GM21515 (cell line): ENCODE measurements around the gene FAM174A.
A peak's percentile ranks its signal among the peaks of the same experiment; 100 is the strongest.

Experiments
- ATAC-seq: cut with Tn5 transposase; IDR thresholded peaks from one replicate; pipeline ENCODE4 v1.9.1; 2021; ENCODE audit not compliant: unreplicated experiment

Gene FAM174A

DNA sequence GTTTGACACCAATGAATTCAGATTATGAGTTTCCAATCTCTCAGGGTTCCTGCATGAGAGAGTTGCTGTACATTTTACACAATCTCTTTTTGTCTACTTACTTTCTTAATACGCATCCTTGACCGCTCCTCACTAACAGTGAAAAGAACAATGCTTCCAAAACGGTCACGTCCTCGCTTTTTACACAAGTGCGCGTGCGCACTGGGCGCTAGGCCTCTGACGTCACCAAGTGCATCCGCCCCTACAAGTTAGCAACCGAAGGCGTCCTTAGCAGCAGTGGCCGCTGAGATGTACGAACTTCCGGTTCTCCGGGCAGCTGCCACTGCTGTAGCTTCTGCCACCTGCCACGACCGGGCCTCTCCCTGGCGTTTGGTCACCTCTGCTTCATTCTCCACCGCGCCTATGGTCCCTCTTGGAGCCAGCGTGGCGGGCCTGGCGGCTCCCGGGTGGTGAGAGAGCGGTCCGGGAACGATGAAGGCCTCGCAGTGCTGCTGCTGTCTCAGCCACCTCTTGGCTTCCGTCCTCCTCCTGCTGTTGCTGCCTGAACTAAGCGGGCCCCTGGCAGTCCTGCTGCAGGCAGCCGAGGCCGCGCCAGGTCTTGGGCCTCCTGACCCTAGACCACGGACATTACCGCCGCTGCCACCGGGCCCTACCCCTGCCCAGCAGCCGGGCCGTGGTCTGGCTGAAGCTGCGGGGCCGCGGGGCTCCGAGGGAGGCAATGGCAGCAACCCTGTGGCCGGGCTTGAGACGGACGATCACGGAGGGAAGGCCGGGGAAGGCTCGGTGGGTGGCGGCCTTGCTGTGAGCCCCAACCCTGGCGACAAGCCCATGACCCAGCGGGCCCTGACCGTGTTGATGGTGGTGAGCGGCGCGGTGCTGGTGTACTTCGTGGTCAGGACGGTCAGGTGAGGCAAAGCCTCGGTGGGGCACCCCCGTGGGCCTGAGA is at the start of gene FAM174A:
TSS of gene FAM174A (plus strand) at position 315 of the 946 bp plus-strand sequence. CDS start at position 472, 157 bp downstream.
- ATAC-seq: peak; percentile 98

DNA sequence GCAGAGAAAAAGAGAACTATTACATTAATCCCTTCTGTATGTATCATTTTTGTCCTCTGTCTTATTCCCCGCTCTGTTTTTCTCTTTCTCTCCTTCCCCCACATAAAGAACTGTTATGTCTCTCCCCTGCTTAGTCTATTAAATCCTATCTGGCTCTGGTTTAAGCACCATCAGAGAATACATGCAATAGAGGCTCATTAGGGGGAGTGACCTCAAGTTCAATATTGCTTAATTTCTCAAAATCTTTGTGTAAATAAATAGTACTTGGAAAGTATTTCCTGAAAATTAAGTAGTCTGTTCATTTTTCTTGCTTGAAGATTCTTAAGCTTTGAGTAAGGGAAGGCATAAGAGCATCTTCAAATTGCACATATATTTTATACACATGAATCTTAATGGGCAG is 41.2 kb upstream of the FAM174A start:
- ATAC-seq: no peak

DNA sequence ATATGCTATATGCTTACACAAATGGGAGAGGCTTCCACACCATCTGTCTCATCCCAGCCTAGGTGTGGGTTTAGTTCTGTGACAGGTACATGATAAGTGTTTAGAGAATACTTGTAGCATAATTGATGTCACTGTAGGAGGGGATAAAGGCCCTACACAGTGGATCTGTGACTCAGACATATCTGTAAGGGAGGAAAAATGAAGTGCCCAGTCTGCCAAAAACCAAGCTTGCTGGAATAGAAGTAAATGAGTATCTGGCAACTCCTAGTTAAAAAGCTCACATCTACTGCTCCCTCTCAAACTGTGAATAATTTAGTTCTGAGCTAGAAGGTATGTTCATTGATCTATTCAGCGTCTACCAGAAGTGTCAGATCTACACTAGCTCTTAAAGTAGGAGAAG is 38.9 kb upstream of the FAM174A start:
- ATAC-seq: no peak

DNA sequence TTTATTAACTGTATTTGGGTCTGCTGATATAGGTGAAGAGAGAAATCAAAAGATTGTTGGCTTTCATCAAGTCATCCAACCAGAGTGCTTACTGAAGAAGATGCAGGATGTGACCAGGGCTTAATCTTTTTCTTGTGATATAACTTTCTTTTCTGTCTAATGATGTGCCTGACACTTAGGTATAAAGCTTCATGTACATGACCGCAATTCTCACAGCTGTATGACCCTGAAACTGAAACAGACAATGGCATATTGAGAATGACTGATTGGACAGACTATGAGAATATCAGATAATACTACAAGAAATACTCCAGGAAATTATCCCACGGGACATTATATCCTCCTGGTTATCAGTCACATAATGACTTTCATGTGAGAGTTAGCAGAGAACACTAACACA is 32.5 kb upstream of the FAM174A start:
- ATAC-seq: no peak

DNA sequence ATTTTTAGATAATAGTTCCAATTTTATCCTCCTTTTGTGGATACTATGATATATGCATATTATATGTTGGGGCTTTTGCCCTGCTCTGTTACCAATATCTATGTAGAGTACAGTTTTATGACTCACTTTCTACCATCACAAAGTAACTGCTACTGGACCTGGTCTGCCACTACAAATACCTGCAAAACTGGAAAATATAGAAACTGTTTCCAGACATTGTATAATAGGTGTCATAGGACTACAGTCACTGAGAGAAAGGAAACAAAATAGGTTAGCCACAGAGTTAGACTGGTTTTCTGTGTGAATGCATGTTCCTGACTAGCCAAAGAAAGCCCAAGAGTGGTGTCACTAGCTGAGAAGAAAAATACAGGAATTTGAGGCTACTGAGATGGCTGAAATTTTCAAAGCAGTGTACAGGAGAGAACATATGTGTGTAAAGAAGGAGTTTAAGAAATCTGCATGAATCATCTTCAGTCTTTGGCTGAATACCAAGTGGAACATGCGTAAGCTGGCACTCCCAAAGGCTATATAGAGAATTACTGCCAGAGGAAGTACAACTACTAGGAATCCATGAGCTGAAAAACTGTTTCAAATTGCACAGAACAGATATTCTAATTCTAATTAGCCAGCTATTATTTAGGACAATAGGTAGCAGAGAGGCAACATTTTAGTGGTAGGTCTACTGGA is 29.0 kb upstream of the FAM174A start:
- ATAC-seq: no peak

DNA sequence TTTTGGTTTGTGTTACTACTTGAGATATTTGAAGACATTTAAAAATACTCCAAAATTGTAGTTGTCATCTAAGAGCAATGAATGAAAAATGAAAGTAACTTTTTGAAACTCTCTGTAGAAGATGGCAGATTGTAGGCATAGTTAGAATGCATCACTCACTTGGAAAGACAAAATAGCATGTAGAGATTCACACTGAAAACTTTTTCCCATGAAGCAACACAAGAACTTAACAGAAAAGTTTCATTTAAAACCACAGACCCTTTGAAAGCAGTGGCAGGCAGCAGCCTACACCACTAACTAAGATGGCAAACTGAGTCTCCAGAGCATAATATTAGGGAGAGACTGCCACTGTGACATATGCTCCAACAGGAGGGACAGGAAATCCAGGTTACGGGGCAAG is 18.9 kb upstream of the FAM174A start:
- peak; percentile 55 for ATAC-seq

DNA sequence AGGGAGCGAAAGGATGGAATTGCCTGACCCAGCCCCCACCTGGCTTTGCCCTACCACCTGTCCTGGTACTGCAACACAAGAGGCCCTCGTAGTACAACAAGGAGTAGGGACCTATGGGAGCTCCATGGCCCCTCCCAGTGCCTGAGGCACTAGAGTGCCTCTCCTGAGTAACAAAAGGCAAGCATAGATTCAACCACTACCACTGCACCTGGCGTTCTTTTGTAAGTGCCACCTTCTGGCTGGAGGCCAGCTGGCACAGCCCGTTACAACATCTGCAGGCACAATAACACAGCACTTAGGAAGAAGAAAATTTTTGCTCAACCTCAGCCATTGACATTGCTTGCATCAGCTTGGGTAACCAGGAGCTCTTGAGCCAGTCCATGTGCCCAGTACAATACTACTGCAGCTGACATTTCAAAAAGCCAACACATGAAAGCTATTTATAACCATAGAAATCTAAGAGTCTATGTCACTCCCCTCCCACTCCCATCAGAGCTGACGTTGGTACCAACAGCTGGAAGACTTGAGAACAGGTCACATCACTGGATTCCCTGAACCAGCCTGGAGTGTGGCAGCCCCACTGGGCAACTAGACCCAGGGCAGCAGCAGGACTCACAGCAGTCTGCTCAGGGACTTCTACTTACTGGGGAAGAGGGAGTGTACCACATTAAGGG is 17.7 kb upstream of the FAM174A start:
- no peak for ATAC-seq

DNA sequence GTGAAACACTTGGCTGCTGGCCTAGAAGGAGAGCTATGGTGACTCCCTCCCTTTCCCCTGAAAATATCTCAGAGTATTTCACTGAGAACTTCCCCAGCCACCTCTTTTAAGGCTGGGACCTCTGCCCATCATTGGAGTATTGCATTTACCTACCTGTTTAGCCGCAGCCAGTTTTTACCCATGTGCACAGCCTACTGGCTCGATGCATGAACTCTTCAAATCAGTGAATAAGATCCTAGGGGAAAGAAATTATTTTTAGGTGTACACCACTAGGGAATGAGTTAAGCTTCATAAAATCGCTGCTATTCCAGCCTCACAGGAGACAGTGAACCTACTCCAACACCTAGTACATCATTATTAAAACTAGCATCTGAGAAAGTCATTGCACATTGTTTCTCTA is 16.8 kb upstream of the FAM174A start:
- no peak for ATAC-seq

DNA sequence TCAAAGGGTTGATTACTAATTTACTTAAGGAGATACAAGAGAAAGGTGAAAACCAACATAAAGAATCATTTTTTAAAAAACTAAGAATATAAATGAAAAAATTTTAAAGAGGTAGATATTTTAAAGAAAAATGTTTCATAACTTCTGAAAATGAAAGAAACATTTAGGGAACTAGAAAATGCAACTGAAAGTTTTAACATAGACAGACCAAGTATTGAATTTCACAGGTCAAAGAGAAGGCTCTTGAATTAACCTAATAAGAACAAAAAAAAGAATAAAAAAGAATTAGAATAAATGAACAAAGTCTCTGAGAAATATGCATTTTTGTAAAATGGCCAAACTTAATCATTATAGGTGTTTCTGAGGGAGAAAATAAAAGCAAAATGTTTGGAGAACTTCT is 16.1 kb upstream of the FAM174A start:
- ATAC-seq: peak; percentile 69

DNA sequence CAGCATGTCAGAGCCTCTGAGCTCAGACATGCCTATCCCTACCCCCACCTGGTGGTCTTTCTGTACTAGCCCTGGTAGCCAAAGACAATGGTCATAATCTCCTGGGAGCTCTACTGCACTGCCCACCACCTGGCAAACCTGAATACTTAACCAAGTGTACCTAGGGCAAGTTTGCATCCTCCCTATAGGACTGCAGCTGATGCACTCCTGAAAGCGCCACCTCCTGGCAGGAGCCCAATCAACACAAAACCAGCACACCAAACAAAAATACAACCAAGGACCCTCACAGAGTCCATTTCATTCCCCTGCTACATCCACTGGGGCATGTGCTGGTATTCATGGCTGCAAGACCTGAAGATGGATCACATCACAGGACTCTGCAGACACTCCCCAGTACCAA is 14.8 kb upstream of the FAM174A start:
- no peak for ATAC-seq

DNA sequence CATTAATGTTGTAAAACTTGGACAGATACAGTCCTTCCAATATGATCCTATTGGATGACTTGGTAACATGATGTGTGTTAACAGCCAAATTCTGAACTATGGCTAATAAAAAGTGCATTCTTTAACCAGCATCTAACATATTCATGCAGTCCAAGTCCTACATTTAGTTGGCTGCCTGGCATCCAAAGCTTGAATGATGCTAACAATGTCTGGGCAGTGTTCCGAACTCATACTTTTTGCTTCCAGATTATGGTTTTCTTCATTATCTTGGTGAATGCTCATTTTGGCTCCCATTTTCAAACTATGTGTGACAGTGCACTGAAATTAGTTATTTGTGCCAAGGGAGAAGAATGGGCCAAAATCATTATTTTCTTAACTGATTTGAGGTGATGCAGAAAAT is 2.8 kb downstream of the FAM174A start:
- no peak for ATAC-seq

DNA sequence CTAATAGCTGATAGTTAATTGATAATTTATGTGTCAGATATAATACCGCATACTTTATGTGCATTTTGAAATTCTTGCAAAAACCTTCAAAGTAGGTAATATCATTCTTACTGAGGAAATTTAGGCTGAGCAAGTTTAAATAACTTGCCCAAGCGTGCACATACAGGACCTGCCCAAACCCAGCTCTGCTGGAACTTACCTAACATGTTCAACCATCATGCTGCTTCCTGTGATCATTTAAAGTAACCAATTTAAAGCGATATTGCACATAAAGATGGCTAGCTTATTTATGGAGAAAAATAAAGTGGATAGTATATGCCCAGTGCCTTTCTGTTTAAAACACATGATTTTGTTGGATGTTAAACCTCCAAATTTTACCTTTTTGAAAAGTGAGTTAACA is 4.3 kb downstream of the FAM174A start:
- ATAC-seq: no peak

DNA sequence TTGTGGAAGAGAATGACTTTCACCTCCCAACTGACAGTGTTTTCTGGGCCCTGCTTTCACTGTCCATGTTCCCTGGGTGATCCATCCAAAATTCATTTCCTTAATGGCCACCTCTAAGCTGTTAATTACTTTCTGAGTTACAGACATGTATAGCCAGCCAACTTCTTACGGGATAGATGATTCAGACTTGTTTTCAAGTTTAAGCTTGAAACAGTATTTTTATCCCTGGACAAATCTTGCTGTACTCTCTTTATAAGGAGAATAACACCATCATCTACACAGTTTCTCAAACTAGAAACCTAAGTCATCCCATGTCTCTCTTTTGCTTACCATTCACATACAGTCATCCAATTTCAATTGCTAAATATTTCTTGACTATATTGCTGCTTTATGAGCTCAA is 6.9 kb downstream of the FAM174A start:
- ATAC-seq: no peak

DNA sequence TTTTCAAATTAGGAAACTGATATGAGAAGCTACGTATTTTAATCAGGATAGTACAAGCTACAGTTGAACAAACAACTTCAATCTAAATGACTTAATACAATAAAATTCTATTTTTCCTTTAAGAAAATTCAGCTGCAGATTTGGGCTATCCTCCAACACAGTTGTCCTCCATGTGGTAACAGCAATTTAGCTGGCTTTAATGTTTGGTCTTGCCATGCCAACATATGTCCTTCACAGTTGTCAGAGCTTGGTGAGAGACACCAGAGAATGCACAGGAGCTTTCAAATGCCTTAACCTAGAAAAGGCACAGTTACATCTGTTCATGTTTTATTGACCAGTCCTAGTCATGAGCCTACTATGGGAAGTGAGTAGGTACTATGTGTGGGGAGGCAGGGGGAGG is 10.8 kb downstream of the FAM174A start:
- ATAC-seq: no peak

DNA sequence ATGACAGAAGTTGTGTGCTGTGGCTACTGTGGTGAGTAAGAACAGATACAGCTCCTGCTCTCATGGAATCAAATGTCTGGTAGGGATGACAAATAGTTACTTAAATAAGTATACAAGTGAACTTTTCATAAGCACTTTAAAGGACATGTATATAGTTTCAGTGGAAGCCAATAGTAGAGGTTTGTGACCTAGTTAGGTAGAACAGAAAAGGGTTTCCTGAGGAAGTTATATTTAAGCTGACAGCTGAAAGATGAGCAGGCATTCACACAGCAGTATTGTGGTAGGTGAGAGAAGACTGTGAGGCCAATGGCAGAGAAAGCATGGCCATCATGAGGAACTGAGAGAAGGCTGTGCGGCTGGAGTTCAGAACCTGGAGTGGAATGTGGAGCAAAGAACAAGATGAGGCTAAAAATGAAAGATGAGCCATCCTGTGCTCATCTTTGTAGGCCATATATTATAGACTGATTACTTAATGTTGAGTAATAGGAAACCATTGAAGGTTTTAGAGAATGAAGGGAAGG is 15.4 kb downstream of the FAM174A start:
- peak; percentile 91 for ATAC-seq

DNA sequence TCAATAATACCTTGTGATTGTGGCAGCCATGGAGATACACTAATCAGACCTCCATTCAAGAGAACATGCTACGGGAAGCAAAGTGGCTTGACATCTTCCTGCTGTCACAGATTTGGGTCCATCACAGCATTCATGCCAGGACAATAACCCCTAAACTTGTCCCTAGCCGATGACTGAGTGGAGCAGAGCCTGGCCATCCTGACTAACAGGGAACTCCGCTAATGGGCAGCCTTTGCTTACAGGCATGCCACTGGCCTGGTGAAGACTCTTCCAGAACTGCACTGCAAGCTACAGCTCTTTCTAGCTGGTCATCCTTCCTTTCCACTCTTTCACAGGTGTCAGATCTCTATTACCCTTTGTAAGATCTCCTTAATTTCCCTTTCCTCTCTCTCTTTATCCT is 16.0 kb downstream of the FAM174A start:
- no peak for ATAC-seq

DNA sequence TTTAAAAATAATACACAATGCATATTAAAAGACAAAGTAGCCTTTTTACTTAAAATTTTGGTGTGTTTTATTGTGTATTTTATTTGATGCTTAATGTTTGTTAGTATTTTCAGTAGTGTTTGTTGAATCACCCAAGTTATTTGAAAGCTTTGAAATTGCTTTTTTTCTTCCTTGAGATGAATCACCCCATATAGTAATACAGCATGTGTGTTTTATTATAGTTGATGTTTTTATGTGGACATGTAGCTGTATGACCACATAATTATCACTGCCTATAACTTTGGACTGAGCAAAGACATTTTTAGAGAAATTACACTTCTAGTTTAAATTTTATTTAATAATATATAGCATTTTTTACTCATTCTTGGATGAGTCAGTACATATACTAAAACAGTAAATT is 18.0 kb downstream of the FAM174A start:
- ATAC-seq: no peak

DNA sequence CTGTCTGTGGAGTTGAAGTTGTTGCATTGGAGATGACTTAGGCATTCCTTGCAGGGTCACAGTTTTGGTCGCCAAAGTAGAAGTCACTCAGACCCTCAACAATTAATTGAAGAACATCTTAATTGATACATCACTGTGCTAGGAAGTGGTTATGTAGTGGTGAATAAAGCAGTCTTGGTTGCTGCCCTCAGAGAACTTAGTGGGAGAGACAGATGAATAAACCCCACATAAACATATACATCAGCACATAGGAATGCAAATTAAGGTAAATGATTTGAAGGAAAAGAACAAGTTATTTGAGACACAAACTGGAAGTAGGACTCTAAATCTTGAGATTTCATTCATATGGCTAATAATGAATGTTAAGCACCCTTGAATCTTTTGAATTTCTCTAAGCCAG is 25.7 kb downstream of the FAM174A start:
- no peak for ATAC-seq

DNA sequence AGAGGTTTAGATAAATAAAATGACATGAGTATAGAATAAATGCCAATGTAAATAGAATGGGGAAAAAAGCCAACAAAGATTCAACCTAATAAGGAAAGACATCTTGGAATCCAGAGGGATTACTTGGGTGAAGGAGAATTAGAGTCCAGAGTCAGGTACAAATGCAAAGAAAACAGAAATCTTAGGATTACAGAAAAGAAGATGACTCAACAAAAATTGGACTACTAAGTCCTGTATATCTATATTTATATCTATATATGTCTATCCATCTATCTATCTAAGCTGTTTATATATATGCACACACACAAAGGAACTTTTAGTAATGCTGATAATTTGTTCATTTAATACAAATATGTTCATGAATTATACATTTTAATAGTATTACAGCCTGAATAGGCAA is 27.6 kb downstream of the FAM174A start:
- no peak for ATAC-seq

DNA sequence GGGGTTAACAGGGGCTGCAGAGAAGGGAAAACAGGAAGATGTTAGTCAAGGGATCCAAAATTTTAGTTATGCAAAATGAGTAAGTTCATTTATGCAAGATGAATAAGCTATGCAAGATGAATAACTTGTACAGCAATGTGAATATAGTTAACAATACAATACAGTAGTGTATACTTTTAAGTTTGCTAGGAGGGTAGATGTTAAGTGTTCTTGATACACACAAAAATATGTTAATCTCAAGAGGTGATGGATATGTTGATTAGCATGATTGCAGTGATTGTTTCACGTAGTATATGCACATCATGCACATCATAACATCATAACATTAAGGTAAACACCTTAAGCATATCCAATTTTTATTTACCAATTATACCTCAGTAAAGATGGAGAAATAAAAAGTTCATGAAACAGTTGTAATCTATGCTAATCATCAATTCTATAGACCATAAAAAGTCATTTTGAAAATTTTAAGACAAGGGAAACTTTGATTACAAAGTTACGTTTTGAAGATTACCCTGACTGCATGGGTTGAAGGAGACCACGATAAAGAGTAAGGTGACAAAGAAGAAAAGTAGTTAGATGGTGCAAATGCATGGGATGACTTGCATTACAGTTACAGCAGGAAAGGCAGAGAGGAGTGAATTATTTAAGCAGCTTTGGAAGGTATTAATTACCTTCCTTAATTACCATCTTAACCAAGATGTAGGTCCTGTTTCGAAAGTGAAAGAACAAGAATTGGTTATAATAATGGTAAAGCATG is 31.4 kb downstream of the FAM174A start:
- ATAC-seq: no peak

DNA sequence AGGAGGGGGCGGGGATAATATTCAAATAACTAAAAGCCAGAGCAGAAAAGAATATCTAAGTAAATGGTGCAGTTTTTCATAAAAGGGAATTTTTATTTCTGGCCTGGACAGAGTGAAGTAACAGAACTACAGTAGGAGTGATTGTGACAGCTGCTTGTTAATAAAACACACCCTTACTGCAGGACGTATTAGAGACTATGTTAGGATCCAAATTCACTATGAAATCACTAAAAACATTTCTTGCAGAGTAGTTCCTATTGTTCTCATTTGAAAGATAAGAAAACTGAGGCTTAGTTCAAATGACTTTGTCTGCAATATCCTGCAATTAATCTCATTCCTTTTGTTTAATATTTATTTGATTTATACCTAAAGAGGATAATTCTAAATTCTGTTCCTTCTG is 39.5 kb downstream of the FAM174A start:
- ATAC-seq: no peak
